ENCODE results near the gene PAQR3. TPM values are rescaled to one million over a fixed set of nuclear protein-coding genes. Genes with fewer than 3 reads are reported as not detected.

PAQR3 gene
- total RNA-seq, 2 experiments from 2014 or later: 29.5 to 30.7 TPM

- Mint-ChIP-seq H3K9me3 (no peaks in the 10 kb centered on the region), H3K27me3 (no peaks in the 10 kb centered on the region), H3K27ac (no peak overlapping the region), H3K4me1 (ENCODE audit: low read depth) (no peaks in the 10 kb centered on the region), H3K4me3 (no peak overlapping the region), H3K36me3 (ENCODE audit: low read depth) (peaks cover 83% of the 10 kb centered on the region)
- POLR2A ChIA-PET: no interaction called here
- Histone ChIP-seq H3K27ac (ENCODE audit: low read depth in 1 of 2, low read length in 2 of 2) (no peak overlapping the region), H3K27me3 (ENCODE audit: control insufficient read depth in 1 of 2, insufficient read depth in 2 of 2, low read length in 2 of 2) (no peaks in the 10 kb centered on the region), H3K4me3 (ENCODE audit: low read length) (no peak overlapping the region), H3K9me3 (ENCODE audit: control insufficient read depth in 1 of 2, insufficient read depth in 1 of 2, low read length in 2 of 2) (no peaks in the 10 kb centered on the region), H3K4me1 (ENCODE audit: insufficient read depth, low read length) (no peaks in the 10 kb centered on the region), H3K36me3 (ENCODE audit: insufficient read depth, low read length) (peaks cover 62% of the 10 kb centered on the region)
- no peak for TF ChIP-seq CTCF (IDR thresholded peaks at IDR 0.05)
- CTCF ChIA-PET: no interaction called here
- ATAC-seq (ENCODE audit: poor library complexity) (no peak), DNase-seq (no peak)
- intact Hi-C loops (cut with DNase I, micrococcal nuclease): no loop called here
Observed at GRCh38 chr4:78928835-78929234, 10.4 kb downstream of the PAQR3 start.

- Histone ChIP-seq H3K27me3 (ENCODE audit: control insufficient read depth in 1 of 2, insufficient read depth in 2 of 2, low read length in 2 of 2) (no peaks in the 10 kb centered on the region), H3K36me3 (ENCODE audit: insufficient read depth, low read length) (peaks cover 64% of the 10 kb centered on the region), H3K27ac (ENCODE audit: low read depth in 1 of 2, low read length in 2 of 2) (no peak overlapping the region), H3K4me3 (ENCODE audit: low read length) (no peak overlapping the region), H3K9me3 (ENCODE audit: control insufficient read depth in 1 of 2, insufficient read depth in 1 of 2, low read length in 2 of 2) (no peaks in the 10 kb centered on the region), H3K4me1 (ENCODE audit: insufficient read depth, low read length) (no peaks in the 10 kb centered on the region)
- no peak for ATAC-seq (ENCODE audit: poor library complexity)
- no peaks in the 10 kb centered on the region for H3K9me3 Mint-ChIP-seq
- POLR2A ChIA-PET: interaction anchor here (1.2 kb wide), 1 partner anchor 11 kb away, joined by 6 read pairs; no protein-coding TSS in a partner anchor
- no peaks in the 10 kb centered on the region for H3K4me1 Mint-ChIP-seq (ENCODE audit: low read depth)
- TF ChIP-seq CTCF (IDR thresholded peaks at IDR 0.05): no peak
- no peaks in the 10 kb centered on the region for H3K27me3 Mint-ChIP-seq
- CTCF ChIA-PET: no interaction called here
- no peak for DNase-seq
- no peak overlapping the region for H3K4me3 Mint-ChIP-seq
- peaks cover 73% of the 10 kb centered on the region for H3K36me3 Mint-ChIP-seq (ENCODE audit: low read depth)
- no peak overlapping the region for H3K27ac Mint-ChIP-seq
- intact Hi-C loops (cut with DNase I, micrococcal nuclease): no loop called here
Observed at GRCh38 chr4:78926826-78927225, 12.4 kb downstream of the PAQR3 start.

- no peak overlapping the region for H3K4me3 ChIP-seq (ENCODE audit: low read length)
- Mint-ChIP-seq H3K27ac (no peak overlapping the region), H3K9me3 (no peaks in the 10 kb centered on the region), H3K4me3 (no peak overlapping the region), H3K4me1 (ENCODE audit: low read depth) (no peaks in the 10 kb centered on the region), H3K27me3 (no peaks in the 10 kb centered on the region), H3K36me3 (ENCODE audit: low read depth) (peaks cover 63% of the 10 kb centered on the region)
- no peak for DNase-seq
- intact Hi-C loops (cut with DNase I, micrococcal nuclease): no loop called here
- no peak overlapping the region for H3K27ac ChIP-seq (ENCODE audit: low read depth in 1 of 2, low read length in 2 of 2)
- no peak for TF ChIP-seq CTCF (IDR thresholded peaks at IDR 0.05)
- H3K36me3 ChIP-seq (ENCODE audit: insufficient read depth, low read length): peaks cover 52% of the 10 kb centered on the region
- H3K9me3 ChIP-seq (ENCODE audit: control insufficient read depth in 1 of 2, insufficient read depth in 1 of 2, low read length in 2 of 2): no peaks in the 10 kb centered on the region
- no peak for ATAC-seq (ENCODE audit: poor library complexity)
- ChIA-PET POLR2A (no interaction called here), CTCF (interaction anchor here (0.5 kb wide), 1 partner anchor 1946 kb away, joined by 3 read pairs; no protein-coding TSS in a partner anchor)
- H3K27me3 ChIP-seq (ENCODE audit: control insufficient read depth in 1 of 2, insufficient read depth in 2 of 2, low read length in 2 of 2): no peaks in the 10 kb centered on the region
- no peaks in the 10 kb centered on the region for H3K4me1 ChIP-seq (ENCODE audit: insufficient read depth, low read length)
Observed at GRCh38 chr4:78923464-78924312, 15.6 kb downstream of the PAQR3 start.
